Suppressor macrophage treated with lipopolysaccharide for 1 hour (primary cell): Measurements from ENCODE around the gene SCO2.

ENCODE experiments used
- DNase-seq, 3 donors: peaks; one replicate each; pipeline ENCODE4 v3.0.0-alpha.2; 2020 to 2022

The SCO2 gene, protein sequence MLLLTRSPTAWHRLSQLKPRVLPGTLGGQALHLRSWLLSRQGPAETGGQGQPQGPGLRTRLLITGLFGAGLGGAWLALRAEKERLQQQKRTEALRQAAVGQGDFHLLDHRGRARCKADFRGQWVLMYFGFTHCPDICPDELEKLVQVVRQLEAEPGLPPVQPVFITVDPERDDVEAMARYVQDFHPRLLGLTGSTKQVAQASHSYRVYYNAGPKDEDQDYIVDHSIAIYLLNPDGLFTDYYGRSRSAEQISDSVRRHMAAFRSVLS

GRCh38 chr22:50525104-50525857 is at the start of gene SCO2:
SCO2 (minus strand) TSS chr22:50525598; CDS start chr22:50524411, 1,187 bp downstream.
- peak; percentile 99 for DNase-seq

DNA sequence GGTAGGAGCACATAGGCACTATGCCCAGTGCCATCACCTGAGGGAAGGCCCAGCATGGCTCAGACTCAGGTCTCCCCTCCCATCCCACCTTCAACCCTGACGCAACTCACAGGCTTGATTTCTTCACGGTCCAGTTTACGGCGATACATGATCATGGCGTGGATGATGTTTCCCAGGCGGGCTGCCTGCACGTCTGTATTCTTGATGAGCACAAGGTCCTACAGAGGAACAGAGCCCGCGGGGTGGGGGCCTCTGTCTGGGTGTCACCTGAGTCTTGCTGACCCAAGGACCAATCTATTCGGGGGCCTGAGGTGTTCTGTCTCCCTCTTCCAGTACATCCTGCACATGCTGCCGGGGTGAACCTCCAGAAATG is 49.0 kb upstream of the SCO2 start:
- DNase-seq, result no peak

DNA sequence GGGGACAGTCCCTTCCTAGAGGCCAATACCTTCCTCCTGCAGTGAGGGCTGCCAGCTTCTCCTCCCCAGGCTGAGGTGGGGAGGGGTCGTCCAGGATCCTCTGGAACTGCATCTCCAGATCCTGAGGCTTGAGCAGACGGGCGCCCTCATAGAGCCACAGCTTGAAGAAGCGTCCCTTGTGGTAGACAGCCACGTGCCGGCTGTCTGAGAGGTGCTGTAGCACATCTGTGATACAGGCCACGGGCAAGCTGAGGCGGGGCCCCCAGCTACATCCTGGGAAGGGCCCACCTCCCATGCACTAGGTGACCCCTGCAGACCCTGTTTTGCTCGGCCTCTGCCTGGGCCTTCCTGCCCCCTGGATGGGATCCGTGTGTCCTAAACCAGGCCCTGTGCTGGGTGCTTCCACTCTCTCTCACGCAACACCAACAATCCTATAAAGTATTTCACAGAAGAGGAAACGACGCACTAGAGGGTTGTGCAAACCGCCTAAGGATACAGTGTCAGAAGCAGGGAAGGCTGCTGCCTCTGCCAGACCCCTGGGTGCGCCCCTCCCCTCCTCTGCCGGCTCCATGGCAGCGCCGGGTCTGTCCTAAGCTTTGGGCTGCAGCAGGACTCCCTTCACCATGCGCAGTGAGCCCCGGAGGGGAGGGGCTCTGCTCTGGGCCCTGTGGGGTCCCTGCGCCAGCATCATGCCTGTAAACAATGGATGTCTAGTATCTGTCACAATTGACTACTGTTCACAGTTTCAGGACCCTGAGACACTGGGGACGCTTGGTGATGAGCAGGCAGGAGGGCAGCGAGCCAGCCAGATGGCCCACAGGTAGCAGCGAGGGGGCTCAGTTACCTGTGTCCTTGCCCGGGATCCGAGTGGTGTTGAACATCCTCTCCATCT is 48.3 kb upstream of the SCO2 start:
- DNase-seq, result no peak

DNA sequence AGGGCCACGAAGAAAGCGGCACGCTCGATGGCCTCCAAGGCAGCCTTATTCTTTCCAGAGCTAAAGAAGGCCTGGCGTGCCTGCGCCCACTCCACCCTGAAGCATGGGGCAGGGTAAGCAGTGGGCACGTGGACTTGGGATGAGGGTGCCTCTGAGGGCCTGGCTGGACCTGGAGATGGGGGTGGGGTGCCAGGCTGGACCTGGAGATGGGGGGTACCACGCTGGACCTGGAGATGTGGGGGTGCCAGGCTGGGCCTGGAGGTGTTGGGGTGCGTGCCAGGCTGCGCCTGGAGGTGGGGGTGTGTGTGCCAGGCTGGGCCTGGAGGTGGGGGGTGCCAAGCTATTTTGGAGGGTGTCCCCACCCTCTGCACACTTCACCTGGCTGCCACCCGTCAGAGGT is 47.6 kb upstream of the SCO2 start:
- DNase-seq, result no peak

GRCh38 chr22:50571264-50572175 is 46.1 kb upstream of the SCO2 start:
- no peak for DNase-seq

- no peak for DNase-seq
These were observed 45.5 kb upstream of the SCO2 start for GRCh38 chr22:50570861-50571260.

GRCh38 chr22:50569896-50570535 is 44.6 kb upstream of the SCO2 start:
- no peak for DNase-seq

GRCh38 chr22:50569041-50569459 is 43.7 kb upstream of the SCO2 start:
- no peak for DNase-seq

DNA sequence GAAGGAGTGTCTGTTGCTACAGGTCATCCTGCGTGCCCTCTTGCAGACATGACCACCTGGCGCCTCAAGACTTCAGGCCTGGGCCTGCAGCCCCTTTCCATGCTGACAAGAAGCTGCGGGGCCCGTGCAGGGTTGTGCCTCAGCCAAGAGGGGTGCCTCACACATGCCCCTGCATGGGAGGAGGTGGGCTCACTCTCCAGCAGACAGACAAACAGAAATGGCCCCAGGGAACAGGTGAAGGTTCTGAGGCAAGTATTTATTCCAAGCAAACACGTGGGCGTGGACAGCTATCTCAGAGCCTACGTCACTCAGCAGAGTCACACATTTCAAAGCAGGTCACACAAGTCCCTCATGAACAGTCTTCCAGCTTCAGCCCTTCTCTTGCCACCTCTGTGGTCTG is 43.2 kb upstream of the SCO2 start:
- DNase-seq, result no peak

DNA sequence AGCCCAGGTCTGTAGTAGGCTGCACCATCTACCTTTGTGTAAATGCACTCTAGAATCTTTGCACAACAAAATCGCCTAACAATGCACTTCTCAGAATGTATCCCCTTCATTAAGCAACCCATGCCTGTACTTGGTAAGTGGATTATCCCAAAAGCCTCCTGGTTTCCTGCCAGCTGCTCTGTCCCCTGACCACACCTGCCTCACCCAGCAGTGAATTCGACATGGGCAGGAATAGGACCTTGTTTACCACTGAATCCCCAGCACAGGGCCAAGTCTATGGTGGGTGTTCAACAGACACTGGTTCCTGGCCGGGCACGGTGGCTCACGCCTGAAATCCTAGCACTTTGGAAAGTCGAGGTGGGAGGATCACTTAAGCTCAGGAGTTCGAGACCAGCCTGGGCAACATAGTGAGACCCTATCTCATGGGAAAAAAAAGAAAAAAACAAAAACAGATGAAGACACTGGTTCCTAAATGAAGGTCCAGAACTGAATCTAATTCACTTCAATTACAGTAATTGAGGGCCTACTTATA is 42.4 kb upstream of the SCO2 start:
- no peak for DNase-seq

DNA sequence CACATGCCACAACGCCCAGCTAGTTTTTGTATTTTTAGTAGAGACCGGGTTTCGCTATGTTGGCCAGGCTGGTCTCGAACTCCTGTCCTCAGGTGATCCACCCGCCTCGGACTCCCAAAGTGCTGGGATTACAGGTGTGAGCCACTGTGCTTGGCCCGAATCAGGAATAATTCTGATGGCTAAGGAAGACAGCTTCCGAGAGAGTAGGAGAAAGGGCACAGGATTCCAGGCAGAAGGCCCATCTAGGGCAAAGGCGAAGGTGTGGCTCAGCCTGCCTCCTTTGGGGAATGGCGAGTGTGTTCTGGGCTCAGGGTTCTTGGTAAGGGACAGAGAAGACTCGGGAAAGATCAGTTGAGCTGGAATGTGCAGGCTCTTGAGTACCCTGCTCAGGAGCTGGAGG is 38.9 kb upstream of the SCO2 start:
- no peak for DNase-seq

GRCh38 chr22:50563413-50564160 is 38.2 kb upstream of the SCO2 start:
- DNase-seq, result peak in 1 of 3 donors; percentile 20

DNA sequence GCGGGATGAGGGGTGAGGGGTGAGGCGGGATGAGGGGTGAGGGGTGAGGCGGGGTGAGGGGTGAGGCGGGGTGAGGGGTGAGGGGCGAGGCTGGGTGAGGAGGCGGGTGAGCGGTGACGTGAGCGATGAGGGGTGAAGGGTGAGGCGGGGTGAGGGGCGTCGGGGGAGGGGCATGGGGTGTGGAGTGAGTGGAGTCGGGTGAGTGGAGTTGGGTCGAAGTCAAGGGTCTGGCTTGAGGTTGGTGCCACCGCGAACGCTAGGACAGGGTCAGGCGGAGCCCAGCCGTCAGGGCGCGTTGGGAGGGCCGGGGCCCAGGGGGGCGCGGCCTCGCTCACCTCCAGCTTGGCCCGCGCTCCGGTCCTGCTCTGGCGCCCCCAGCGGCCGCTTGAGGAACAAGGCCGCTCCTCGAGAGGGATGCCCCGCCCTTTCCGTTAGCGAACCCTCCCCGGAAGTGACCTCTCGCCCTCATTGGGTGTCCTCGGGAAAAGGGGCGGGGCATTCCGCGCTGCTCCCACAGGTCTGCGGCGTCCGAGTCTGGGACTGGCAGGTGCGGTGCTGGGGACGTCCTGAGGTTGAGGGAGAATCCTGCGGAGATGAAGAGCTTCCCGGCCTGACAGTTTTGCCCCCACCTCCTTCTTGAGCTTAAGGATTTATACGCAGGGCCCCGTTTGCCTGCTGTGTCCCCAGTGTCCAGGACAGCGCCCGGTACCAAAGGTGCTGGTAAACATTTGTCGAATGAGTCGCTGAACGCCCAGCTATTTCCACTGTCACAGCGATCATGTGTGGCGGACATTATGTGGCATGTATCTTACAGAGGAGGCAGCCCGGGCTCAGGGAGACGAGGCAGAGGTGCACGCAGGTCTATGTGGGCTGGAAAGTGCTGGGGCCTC is 37.4 kb upstream of the SCO2 start, which contains the start of gene SYCE3:
Gene SYCE3, minus strand, starts transcription at position 397 of the 890 bp plus-strand sequence. CDS start 6,514 bp downstream, outside the sequence.
- peak; percentile 97 to 99 (median 99) for DNase-seq

GRCh38 chr22:50561401-50562358 is 36.3 kb upstream of the SCO2 start:
- no peak for DNase-seq

GRCh38 chr22:50560034-50560433 is 34.6 kb upstream of the SCO2 start:
- no peak for DNase-seq

DNA sequence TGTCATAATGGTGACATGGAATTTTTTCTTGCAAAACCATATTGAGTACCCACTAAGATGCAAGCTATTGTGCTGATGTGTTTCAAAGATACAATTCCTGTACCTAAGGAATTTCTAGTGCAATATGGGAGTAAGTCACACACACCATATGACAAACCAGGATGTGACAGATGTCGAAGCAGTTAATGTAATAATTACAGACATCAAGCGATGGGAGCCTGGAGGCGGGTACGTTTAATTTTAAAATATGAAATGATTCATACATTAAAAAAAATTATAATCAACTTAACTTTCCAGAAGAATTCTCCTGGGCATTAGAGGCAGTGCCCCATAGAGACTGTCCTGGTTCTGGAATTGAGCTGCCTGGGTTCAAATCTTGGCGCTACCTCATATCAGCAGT is 31.3 kb upstream of the SCO2 start:
- no peak for DNase-seq

DNA sequence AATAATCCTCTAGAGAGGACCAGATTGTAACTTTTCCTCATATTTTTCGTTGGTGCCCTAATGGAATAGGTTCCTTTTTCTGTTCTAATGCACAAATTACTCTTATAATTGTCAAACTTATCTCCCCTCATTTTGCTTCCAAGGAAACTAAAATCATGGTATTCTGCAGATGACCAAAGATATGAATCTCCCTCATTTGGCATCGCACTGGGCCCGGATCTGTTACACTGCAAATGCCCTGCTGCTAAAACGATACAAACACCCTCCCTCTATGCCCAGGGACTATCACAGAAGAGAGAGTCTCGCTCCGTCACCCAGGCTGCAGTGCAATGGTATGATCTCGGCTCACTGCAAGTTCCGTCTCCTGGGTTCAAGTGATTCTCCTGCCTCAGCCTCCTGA is 27.9 kb upstream of the SCO2 start:
- DNase-seq, result no peak

DNA sequence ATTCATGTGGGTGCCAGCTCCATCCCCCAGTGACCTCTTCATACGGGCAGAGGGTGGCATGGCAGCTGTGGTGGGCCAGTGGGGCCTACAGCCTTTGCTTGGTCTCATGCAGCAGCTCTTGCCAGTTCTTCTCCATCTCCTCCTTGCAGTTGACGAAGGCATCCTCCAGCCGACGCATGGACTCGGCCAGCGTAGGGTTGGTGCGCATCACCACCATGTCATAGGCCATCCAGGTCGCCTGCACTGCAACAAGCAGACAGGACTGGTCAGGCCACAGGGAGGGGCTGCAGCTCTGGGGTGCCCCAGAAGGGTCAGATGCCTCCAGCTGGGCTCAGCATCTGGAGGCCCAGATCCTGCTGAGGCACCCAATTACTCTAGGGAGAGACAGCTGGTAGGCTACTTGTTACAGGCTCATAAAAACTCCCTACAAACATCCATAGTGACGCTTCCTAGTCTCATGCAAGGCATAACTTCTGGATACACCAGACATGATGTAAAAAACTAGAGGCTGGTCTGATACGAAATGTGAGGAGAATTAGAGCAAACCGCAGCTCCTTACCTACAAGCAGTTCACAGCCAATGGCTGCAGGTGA is 25.9 kb upstream of the SCO2 start:
- peak in 1 of 3 donors; percentile 16 for DNase-seq
